ENCODE data around the gene MAMDC2.
"Not testable (repeated sequence)": the region's sequence is repeated elsewhere in the genome, so short reads cannot be mapped to it uniquely, and the experiment has no call there.

MAMDC2 gene

DNA sequence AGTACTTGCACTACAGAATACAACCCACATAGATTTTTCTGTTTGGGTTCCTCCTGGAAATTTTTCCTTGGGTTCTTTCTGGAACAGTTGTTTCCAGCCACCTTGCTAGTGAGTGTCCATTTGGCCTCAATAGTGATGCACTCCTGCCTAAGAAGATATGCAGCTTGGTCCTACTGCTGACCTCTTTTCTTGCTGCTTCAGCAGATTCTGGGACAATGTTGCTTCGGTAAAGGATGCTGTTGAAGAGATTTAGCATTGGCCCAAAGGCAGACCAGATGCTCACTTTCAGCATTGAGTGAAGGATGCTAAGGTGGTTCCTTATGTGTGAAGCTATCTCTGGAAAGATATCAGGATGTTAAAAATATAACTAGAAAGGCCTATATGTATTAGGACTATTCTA, 128.9 kb downstream of the MAMDC2 start:
- DNase-seq (ENCODE audit: low read depth in 3 of 3, low spot score in 1 of 3) = no peak

DNA sequence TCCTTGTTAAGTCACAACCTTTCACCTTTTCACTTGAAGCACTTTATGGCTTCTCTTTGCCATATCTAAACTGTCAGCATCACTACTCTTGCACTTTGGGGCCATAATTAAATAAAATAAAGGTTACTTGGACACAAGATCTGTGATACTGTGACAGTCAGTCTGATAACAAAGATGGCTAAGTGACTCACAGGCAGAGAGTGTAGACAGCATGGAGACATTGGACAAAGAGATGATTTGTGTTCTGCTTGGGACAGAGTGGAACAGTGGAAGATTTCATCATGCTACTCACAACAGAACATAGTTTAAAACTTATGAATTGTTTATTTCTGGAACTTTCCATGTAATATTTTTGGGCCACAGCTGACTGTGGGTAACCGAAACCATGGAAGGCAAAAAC, 133.5 kb downstream of the MAMDC2 start:
- no peak for DNase-seq (ENCODE audit: low read depth in 3 of 3, low spot score in 1 of 3)

DNA sequence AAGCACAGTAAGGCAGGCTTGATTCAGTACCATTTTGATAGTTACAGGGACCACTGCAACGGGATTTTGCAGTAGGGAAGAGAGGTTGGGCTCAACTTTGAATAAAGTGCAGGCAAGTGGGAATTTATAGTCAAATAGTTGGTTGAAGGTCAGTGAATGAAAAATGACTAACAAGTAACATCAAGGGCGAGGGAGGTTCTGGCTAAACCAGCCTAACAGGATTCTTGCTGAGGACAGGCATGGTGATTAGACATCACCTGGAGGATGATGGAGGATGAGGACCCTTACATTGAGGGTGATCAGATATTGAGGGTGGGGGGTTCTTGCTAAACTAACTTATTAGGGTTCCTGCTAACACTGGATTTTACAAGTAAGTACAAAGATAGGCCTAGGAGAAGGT, 149.1 kb downstream of the MAMDC2 start:
- DNase-seq (ENCODE audit: low read depth in 3 of 3, low spot score in 1 of 3) = no peak

DNA sequence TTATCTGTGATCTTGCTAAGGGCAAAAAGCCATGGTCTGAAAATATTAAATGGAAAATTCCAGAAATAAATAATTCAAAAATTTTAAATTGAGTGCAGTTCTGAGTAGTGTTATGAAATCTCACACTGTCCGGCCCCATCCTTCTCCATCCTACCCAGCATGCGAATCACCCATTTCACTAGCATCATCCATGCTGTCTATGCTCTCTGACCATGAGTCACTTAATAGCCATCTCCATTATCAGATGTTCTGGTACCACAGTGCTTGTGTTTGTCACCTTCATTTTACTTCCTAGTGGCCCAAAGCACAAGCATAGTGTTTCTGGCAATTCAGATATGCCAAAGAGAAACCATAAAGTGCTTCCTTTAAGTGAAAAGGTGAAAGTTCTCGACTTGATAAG, 151.8 kb downstream of the MAMDC2 start:
- DNase-seq (ENCODE audit: low read depth in 3 of 3, low spot score in 1 of 3) = no peak

DNA sequence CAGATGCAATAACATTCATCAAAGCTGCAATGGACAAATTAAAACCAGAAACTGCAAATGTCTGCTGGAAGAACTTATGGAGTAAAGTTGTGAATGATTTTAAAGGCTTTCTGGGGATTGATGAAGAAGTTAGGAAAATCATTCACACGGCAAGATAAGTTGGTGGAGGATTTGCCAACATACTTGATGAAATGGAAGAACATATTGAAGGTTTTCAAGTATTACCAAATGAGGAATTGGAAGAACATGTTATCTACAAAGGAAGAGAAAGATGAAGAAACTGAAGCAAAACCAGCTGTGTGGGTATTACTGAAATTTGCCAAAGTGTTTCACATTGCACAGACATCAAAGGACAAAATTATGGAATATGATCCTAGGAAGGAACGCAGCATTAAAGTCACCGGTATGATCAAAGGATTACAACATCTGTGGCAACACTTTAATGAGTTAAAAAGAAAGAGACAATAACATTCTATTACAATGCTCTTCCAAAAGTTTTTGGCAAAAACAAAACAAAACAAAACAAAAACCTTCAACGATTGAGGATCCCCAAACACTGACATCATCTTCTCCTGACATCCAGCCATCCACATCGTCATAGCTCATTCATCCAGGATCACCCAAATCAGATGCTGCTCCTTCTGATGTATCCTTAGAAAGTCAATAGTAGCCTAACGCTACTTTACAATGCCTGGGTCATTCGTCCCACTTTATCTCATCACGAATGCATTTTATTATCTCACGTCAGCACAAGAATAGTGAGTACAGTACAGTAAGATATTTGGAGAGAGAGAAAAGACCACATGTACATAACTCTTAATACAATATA, 153.8 kb downstream of the MAMDC2 start:
- no peak for DNase-seq (ENCODE audit: low read depth in 3 of 3, low spot score in 1 of 3)

DNA sequence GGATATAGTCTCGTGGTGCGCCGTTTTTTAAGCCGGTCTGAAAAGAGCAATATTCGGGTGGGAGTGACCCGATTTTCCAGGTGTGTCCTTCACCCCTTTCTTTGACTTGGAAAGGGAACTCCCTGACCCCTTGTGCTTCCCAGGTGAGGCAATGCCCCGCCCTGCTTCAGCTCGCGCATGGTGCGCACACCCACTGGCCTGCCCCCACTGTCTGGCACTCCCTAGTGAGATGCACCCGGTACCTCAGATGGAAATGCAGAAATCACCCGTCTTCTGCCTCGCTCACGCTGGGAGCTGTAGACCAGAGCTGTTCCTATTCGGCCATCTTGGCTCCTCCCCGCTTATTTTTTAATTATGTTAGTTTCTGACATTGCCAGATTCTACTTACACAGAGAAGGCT, 161.1 kb downstream of the MAMDC2 start:
- not testable (repeated sequence) for DNase-seq (ENCODE audit: low read depth in 3 of 3, low spot score in 1 of 3)

DNA sequence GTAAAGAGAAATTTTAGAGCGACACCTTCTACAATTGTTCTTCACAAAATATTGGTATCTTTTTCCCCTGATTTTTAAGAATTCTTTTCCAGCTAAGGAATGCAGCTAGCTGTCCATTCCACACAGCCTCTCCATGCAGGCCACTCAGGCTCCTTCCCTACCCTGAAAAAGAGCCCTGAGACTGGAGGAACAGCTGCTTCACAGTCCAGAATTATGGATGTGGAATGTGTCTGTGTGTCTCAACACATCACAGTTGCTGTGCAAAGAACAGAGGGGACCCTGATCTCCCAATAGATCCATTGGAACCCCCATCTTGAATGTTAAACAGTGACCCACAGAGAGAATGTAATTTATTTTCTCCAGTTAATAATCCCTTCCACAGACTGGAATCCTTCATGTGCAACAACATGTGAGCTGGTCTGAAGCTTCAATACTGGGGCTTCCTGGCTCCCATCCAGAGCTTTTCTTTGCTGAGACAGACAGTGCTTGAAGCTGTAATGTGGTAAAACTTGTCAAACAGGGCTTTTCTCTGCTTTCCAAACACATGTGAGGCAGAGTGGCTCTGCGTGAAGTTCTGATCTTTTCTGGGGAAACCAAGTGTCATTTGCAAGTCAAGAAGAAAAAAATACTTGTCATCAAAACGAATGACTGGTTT, 161.8 kb downstream of the MAMDC2 start:
- no peak for DNase-seq (ENCODE audit: low read depth in 3 of 3, low spot score in 1 of 3)

DNA sequence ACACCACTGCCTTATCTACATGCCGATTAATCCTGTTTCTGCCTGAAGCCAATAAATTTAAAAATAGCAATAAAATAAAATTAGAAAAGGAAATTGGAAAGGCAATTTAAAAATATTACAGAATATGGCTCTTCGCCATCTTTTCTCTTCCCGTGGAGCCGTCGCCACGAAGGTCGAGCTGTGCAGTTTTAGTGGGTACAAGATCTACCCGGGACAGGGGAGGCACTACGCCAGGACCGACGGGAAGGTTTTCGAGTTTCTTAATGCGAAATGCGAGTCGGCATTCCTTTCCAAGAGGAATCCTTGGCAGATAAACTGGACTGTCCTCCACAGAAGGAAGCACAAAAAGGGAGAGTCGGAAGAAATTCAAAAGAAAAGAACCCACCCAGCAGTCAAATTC, 173.4 kb downstream of the MAMDC2 start:
- no peak for DNase-seq (ENCODE audit: low read depth in 3 of 3, low spot score in 1 of 3)

DNA sequence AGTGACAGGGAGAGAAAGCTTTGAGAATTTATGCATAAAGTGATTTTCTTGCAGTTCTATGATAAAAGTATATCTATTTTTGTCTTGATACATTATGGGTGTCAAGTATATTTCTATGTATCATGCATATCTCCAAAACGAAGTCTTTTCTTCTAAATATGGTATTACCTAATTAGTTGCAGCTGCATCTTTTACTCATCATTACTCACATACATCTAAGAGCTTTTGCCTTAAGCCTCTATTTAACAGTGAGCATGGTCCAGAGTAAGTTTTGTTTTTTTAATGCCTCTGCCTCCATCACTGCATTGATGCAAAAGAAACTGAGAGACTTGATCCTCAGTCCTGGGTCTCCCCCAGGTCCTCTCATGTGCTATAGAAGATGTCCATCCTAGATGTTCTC, 175.1 kb downstream of the MAMDC2 start:
- no peak for DNase-seq (ENCODE audit: low read depth in 3 of 3, low spot score in 1 of 3)

DNA sequence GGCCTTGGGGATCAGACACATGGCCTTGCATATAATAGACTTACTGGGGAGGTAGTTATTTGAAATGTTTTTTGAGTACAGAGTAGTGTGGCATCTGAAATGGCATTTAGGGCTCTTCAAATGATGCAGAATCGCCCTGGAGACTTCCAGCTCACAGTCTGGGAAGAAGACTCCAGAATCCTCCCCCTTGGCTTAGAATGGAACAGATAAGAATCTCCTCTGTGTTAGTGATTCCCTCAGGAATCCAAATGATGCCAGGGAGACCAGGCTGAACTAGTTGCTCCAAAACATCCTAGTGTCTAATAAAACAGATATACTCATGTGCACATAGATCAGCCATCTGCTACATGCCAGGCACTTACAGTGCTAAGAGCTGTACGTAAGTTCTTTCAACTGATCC, 176.6 kb downstream of the MAMDC2 start:
- no peak for DNase-seq (ENCODE audit: low read depth in 3 of 3, low spot score in 1 of 3)

DNA sequence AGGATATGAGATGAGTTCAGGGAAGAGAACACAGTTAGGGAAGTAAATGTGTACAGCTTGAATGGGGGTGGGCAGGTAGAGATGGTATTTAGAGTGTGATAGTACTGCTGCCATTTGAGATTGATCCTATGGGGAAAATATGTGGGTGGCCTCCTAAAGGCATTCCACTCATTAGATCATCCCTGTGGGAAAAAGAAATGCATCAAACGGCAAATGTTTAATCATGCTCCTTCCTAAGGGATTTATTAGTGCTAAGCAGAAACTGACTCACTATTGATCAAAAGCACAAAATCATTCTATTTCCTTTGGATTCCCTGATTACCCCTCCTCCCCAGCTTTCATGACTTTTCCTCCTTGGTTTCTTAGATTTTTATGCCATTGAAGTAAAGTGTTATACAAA, 178.7 kb downstream of the MAMDC2 start:
- DNase-seq (ENCODE audit: low read depth in 3 of 3, low spot score in 1 of 3) = no peak

DNA sequence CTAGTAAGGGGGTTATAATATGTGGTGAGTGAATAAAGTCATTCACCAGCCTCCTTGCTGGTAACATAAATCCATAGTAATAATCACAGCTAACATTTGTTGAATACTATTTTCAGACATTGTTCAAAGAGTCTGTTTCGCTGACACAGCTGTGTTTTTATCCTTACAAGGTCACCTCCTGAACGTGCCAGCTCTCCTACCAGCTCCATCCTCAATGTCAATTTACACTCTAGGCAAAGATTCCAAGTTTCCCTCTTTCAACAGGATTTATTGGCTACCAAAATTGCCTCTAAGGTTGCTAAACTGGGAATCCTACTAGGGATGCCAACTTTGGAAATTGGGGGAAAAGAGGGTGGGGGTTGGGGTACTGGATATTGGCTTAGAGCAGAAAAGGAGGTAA, 184.5 kb downstream of the MAMDC2 start:
- DNase-seq (ENCODE audit: low read depth in 3 of 3, low spot score in 1 of 3) = no peak

DNA sequence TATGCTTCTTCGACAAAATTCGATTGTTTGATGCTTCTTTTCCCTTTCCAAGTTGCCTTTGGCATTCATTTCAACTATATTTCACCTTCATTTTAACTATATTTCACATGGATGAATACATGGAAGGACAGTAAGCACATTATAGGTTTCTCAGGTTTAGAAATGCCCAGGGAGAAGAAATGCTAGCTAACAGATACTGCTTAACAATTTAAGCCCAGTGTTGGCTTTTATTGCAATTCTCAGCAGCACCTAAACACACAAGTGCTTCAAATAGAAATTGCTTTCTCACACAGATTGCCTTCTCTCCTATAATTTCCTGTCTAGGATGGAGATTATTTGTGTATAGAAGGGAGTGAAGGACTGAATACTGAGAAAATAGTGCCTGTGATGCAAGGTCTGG, 185.0 kb downstream of the MAMDC2 start:
- DNase-seq (ENCODE audit: low read depth in 3 of 3, low spot score in 1 of 3) = no peak

DNA sequence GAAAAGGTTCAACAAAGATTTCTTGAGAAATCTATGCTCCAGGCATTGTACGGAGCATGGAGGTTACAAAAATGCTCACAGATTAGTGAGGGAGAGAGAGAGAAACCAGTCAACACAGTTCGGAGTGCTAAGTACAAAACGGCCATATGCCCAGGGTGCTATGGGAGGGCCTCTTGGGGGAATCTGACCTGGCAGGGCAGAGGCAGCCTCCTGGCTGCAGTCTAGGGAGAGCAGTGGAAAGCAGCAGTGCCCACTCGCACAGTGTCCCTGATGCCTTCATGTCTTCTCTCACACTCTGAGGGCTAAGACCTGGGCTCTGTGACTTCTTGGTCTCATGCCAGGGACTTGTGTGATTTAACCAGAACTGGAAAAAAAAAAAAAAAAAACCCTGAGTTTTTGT, 185.4 kb downstream of the MAMDC2 start:
- DNase-seq (ENCODE audit: low read depth in 3 of 3, low spot score in 1 of 3) = no peak

DNA sequence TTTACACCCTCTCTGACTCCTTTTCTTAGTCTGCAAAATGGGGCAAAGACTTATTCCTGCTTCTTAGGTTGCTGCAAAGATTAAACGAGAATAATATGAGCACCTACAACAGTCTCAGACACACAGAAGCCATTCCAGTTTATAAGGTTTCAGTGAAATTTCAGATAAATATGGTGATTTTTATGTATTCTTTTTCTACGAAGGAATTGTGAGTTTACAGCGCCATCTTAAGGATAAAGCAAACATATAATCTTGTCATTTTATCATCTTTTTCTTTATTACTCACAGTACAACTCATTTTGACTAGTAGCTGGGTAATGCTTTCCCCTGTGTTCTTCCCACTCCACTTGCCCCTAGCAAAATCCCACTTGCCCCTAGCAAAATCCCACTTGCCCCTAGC, 185.9 kb downstream of the MAMDC2 start:
- DNase-seq (ENCODE audit: low read depth in 3 of 3, low spot score in 1 of 3) = no peak

DNA sequence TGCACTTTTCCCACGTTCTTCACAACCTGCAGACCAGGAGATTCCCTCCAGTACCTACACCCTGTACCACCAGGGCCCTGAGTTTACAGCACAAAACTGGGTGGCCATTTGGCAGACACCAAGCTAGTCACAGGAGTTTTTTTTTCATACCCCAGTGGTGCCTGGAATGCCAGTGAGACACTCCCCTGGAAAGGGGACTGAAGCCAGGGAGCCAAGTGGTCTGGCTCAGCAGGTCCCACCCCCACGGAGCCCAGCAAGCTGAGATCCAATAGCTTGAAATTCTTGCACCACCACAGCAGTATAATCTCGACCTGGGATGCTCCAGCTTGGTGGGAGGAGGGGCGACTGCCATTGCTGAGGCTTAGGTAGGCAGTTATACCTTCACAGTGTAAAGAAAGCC, 188.8 kb downstream of the MAMDC2 start:
- no peak for DNase-seq (ENCODE audit: low read depth in 3 of 3, low spot score in 1 of 3)

DNA sequence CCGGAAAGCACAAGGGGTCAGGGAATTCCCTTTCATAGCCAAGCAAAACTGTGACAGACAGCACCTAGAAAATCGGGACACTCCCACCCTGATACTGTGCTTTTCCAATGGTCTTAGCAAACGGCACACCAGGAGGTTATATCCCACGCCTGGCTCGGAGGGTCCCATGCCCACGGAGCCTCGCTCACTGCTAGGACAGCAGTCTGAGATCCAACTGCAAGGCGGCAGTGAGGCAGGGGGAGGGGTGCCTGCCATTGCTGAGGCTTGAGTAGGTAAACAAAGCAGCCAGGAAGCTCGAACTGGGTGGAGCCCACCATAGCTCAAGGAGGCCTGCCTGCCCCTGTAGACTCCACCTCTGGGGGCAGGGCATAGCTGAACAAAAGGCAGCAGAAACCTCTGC, 190.6 kb downstream of the MAMDC2 start:
- DNase-seq (ENCODE audit: low read depth in 3 of 3, low spot score in 1 of 3) = not testable (repeated sequence)

DNA sequence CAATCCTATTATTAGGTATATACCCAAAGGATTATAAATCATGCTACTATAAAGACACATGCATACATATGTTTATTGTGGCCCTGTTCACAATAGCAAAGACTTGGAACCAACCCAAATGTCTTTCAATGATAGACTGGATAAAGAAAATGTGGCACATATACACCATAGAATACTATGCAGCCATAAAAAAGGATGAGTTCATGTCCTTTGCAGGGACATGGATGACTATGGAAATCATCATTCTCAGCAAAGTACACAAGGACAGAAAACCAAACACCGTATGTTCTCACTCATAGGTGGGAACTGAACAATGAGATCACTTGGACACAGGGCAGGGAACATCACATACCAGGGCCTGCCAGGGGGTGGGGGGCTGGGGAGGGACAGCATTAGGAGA, 202.3 kb downstream of the MAMDC2 start:
- not testable (repeated sequence) for DNase-seq (ENCODE audit: low read depth in 3 of 3, low spot score in 1 of 3)

DNA sequence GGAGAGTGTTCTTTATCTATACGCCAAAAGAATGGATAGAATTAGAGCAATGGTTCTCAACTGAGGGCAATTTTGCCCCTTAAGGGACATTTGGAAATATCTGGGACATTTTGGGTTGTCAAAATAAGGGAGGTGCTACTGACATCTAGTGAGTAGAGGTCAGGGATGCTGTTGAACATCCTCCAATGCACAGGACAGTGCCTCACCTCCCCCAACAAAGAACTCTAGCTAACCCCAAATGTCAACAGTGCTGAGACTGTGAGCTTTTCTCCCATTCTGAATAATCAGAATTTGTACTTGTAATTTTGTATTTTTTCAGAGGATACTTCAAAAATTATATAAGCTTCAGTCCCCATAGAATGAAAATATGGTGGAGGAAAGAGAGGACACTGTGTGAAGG, 206.6 kb downstream of the MAMDC2 start:
- DNase-seq (ENCODE audit: low read depth in 3 of 3, low spot score in 1 of 3) = no peak

DNA sequence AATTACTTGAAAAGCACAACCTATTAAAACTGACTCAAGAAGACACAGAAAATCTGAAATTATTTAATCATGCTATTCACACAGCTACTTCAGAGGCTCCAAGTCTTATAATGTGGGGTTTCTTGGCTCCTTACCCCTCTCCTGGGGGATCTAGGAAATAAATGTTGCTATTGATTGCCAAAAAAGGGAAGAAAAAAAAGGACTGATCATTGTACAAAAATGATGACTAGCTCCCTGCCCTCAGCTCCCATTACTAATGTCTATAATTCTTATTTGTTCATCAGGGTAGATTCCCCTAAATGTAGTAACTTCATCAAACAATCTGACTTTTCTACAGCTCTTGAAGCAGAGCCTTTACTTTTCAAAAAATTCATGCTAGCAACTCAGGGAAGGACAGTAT, 211.8 kb downstream of the MAMDC2 start:
- no peak for DNase-seq (ENCODE audit: low read depth in 3 of 3, low spot score in 1 of 3)

DNA sequence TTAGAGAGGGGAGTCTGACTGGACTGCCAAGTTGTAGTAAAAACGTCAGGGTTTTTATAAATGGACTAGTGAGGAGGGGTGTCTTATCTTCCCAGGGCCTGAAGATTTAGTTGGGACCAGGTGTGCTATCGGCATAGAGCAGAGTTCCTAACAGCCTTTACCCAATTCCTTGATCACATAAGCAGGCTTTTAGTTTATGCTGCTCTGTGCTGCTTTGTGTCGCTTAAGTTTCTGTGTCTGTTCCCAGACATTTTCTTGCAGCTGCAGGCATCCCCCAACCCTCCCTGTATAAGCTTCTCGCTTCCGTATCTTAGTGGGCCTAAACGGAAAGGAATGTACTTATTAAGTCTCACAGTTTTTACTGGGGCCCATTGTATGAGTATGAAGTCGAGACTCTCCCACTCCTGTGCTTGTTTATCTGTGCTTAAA, 212.5 kb downstream of the MAMDC2 start:
- no peak for DNase-seq (ENCODE audit: low read depth in 3 of 3, low spot score in 1 of 3)

DNA sequence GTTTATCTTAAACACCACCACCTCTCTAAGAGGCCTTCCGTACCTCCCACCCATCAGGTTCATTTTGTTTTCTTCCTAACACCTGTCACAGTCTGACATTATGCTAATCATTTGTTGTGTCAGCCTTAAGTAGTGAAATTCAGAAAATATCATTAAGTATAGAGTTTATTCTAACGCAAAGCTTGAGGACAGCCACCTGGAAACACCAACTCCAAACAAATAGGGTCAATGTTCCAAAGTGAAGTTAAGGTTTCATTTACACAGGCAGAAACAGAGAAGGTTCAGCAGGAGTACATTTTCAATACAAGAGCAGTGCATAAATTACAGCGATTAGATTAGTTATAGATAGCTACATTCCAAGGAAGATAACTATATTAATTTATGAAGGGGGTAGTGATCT, 213.9 kb downstream of the MAMDC2 start:
- DNase-seq (ENCODE audit: low read depth in 3 of 3, low spot score in 1 of 3) = no peak

Data from stimulated activated CD4-positive, alpha-beta T cell treated with anti-CD3 and anti-CD28 coated beads, TNF-alpha, amount 100 ng/mL, for 1 hour (primary cell).